ENCODE measurements around the gene JMJD7.

- TF ChIP-seq, protein P1, sequence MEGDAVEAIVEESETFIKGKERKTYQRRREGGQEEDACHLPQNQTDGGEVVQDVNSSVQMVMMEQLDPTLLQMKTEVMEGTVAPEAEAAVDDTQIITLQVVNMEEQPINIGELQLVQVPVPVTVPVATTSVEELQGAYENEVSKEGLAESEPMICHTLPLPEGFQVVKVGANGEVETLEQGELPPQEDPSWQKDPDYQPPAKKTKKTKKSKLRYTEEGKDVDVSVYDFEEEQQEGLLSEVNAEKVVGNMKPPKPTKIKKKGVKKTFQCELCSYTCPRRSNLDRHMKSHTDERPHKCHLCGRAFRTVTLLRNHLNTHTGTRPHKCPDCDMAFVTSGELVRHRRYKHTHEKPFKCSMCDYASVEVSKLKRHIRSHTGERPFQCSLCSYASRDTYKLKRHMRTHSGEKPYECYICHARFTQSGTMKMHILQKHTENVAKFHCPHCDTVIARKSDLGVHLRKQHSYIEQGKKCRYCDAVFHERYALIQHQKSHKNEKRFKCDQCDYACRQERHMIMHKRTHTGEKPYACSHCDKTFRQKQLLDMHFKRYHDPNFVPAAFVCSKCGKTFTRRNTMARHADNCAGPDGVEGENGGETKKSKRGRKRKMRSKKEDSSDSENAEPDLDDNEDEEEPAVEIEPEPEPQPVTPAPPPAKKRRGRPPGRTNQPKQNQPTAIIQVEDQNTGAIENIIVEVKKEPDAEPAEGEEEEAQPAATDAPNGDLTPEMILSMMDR (IDR thresholded peaks at IDR 0.05), result no peak
- no peak for TF ChIP-seq EZH2 (IDR thresholded peaks at IDR 0.05; ENCODE audit: borderline replicate concordance, insufficient read depth, low read depth, low read length, poor library complexity, severe bottlenecking)
Observed at GRCh38 chr15:41832208-41832607, 4.3 kb downstream of the JMJD7 start.

Measured in B cell (primary cell).